Measurements from ENCODE around the gene SPEF1. TPM values are rescaled to one million over a fixed set of nuclear protein-coding genes. Genes with fewer than 3 reads are reported as not detected.

The SPEF1 gene
- total RNA-seq, 1 experiment from 2014 or later = 0.24 TPM

GRCh38 chr20:3738111-3739053 lies 42.9 kb downstream of the SPEF1 start:
- Histone ChIP-seq H3K14ac (ENCODE audit: insufficient read depth, low read length) (no peak overlapping the region), H4K5ac (ENCODE audit: insufficient read length, low read depth, low read length) (no peak overlapping the region), H3K18ac (ENCODE audit: insufficient read length, low read depth, low read length) (no peak overlapping the region), H2AFZ (ENCODE audit: low read length) (no peak overlapping the region), H2BK15ac (ENCODE audit: low read depth, low read length) (no peak overlapping the region), H2AK5ac (ENCODE audit: insufficient read length, low read length) (no peak overlapping the region), H3K4me1 (ENCODE audit: insufficient read depth, low read length) (peaks cover 3% of the 10 kb centered on the region; the same call in 1 of the 2 replicates), H4K20me1 (ENCODE audit: control insufficient read depth, insufficient read depth, insufficient read length) (no peaks in the 10 kb centered on the region), H3K4me2 (ENCODE audit: insufficient read depth, insufficient read length, low read length) (no peak overlapping the region), H3K79me2 (ENCODE audit: insufficient read depth, low read length) (no peaks in the 10 kb centered on the region), H3K27ac (ENCODE audit: insufficient read length, low read depth, low read length) (no peak overlapping the region), H4K91ac (ENCODE audit: insufficient read length, low read depth, low read length) (no peak overlapping the region), H3K23ac (ENCODE audit: insufficient read length, low read depth, low read length) (no peak overlapping the region), H3K9me3 (ENCODE audit: control insufficient read depth, low read depth, low read length) (no peaks in the 10 kb centered on the region), H2BK20ac (ENCODE audit: low read depth, low read length, poor library complexity, severe bottlenecking) (no peak overlapping the region), H3K27me3 (ENCODE audit: insufficient read depth, low read length) (no peaks in the 10 kb centered on the region; the same call in 1 of the 2 replicates), H3K23me2 (ENCODE audit: insufficient read length, low read depth, low read length, poor library complexity, severe bottlenecking) (no peaks in the 10 kb centered on the region), H3K79me1 (ENCODE audit: insufficient read depth, low read depth, low read length, poor library complexity, severe bottlenecking) (no peaks in the 10 kb centered on the region), H4K8ac (replicated peaks; ENCODE audit: insufficient read length, low read depth, low read length) (no peak overlapping the region), H2BK5ac (ENCODE audit: insufficient read length, low read length) (no peak overlapping the region), H2BK120ac (ENCODE audit: low read depth, low read length, poor library complexity, severe bottlenecking) (no peak overlapping the region), H3K9ac (ENCODE audit: extremely low read depth, insufficient read length, low read length) (no peak overlapping the region), H2BK12ac (ENCODE audit: insufficient read length, low read depth, low read length) (no peak overlapping the region), H3T11ph (ENCODE audit: low read length) (no peak overlapping the region), H3K4ac (ENCODE audit: low read depth, low read length) (no peak overlapping the region), H3K56ac (ENCODE audit: insufficient read length, low read depth, low read length) (no peak overlapping the region)
- peaks cover 13% of the 10 kb centered on the region for H3K27me3 Mint-ChIP-seq (ENCODE audit: low read depth)
- peaks cover 7 to 29% of the 10 kb centered on the region in 2 experiments for H3K4me1 Mint-ChIP-seq
- no peaks in the 10 kb centered on the region for H3K36me3 Mint-ChIP-seq (ENCODE audit: insufficient read depth in 1 of 3, low read depth in 3 of 3)
- H3K4me3 Mint-ChIP-seq = no peak overlapping the region
- H3K27ac Mint-ChIP-seq = peak overlapping the region in 1 of 3 experiments; percentile 83; a peak in 3 of 7 replicates
- no CpG with 5 or more reads among the region's 11 CpGs for WGBS (ENCODE audit: extremely low coverage, insufficient read length, low lambda C conversion rate)
- H3K9me3 Mint-ChIP-seq = no peaks in the 10 kb centered on the region
- no peak for TF ChIP-seq CTCF (conservative IDR thresholded peaks at IDR 0.05)
- peak; percentile 18 for DNase-seq

Data from H9 (cell line).